PC-9 (cell line): ENCODE measurements around the gene INHBB.

Source experiments
- EZH2 ChIP-seq: fragments of 200-600 bp; sonication (generic); IDR thresholded peaks from 2 replicates; pipeline ENCODE4 v1.8.0; 2017; ENCODE audit warnings: antibody characterized with exemption, low read depth
- TF ChIP-seq, protein P1 (sequence below): fragments of 200-600 bp; sonication (generic); conservative IDR thresholded peaks from 2 replicates; pipeline ENCODE4 v1.6.1; 2017; ENCODE audit warnings: mixed run types, antibody characterized with exemption, mild to moderate bottlenecking, moderate library complexity

DNA sequence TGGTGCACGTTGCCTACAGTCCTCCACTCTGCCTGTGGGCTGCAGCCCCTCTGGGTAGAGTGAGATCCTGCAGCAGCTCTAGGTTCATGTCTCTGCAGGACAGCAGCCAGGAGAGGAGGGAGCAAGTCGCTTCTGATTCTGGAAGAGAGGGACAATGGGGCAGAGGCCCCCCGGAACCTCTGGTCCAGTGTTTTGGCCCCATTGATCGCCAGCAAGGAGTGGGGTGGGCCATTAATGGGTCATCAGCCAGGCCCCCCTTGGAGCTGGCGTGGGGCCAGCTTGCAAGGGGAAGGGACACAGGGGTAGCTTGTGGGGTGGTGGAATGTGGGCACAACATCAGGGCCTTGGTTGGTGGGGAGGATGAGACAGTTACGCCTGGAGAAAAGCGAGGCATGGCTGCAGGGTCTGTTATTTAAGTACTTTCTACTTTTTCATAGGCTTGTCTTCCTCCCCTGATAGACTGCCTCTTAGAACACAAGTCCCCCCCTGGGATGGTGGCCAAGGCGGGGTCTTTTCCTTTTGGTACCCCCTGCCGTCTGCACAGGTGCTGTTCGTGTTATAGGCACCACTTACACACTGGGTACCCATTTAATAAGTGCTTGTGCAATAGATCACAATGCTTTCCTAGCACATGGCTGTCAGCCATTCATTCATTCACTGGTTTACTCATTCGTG, 44.6 kb downstream of the INHBB start:
- TF ChIP-seq, protein P1, sequence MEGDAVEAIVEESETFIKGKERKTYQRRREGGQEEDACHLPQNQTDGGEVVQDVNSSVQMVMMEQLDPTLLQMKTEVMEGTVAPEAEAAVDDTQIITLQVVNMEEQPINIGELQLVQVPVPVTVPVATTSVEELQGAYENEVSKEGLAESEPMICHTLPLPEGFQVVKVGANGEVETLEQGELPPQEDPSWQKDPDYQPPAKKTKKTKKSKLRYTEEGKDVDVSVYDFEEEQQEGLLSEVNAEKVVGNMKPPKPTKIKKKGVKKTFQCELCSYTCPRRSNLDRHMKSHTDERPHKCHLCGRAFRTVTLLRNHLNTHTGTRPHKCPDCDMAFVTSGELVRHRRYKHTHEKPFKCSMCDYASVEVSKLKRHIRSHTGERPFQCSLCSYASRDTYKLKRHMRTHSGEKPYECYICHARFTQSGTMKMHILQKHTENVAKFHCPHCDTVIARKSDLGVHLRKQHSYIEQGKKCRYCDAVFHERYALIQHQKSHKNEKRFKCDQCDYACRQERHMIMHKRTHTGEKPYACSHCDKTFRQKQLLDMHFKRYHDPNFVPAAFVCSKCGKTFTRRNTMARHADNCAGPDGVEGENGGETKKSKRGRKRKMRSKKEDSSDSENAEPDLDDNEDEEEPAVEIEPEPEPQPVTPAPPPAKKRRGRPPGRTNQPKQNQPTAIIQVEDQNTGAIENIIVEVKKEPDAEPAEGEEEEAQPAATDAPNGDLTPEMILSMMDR: no peak
- TF ChIP-seq EZH2: no peak
